SK-N-MC (cell line): ENCODE data around the gene CLEC5A.

Source experiments
- DNase-seq: peaks from one replicate; pipeline ENCODE4 v3.0.0-alpha.2; 2011; ENCODE audit warnings: low read depth, low spot score
- H3K27ac ChIP-seq: fragments of 200-600 bp; sonication (generic); 2 replicates; pipeline ENCODE4 v1.5.1; 2016; ENCODE audit warnings: mixed run types
- H3K36me3 ChIP-seq: fragments of 200-600 bp; sonication (generic); 2 replicates; pipeline ENCODE4 v1.6.1; 2017; ENCODE audit warnings: antibody characterized with exemption, low read length, mixed read lengths; ENCODE audit not compliant: insufficient read depth
- H3K4me3 ChIP-seq: fragments of 200-600 bp; sonication (generic); 2 replicates; pipeline ENCODE4 v1.5.1; 2016
- H3K9ac ChIP-seq: fragments of 200-600 bp; sonication (generic); 2 replicates; pipeline ENCODE4 v1.8.0; 2017; ENCODE audit warnings: mixed run types, mixed read lengths; ENCODE audit not compliant: insufficient read length
- H3K9me3 ChIP-seq: fragments of 200-600 bp; sonication (generic); 2 replicates; pipeline ENCODE4 v1.6.1; 2017; ENCODE audit warnings: low read depth, mild to moderate bottlenecking, antibody characterized with exemption, low read length, moderate library complexity, mixed read lengths
- EZH2 ChIP-seq: fragments of 200-600 bp; sonication (generic); IDR thresholded peaks from one replicate; pipeline ENCODE4 v1.6.1; 2017; ENCODE audit warnings: antibody characterized with exemption
- FOXP2 ChIP-seq: optimal IDR thresholded peaks from 2 replicates; pipeline ENCODE3; 2011; ENCODE audit warnings: mild to moderate bottlenecking, moderate library complexity; ENCODE audit not compliant: insufficient read depth; ENCODE audit errors: extremely low read length, control extremely low read depth
- POLR2AphosphoS5 ChIP-seq: IDR thresholded peaks from 2 replicates; pipeline ENCODE4 v1.6.1; 2012; ENCODE audit warnings: mild to moderate bottlenecking, low read depth, low read length, borderline replicate concordance

The CLEC5A gene

GRCh38 chr7:141884539-141885225, 62.1 kb downstream of the CLEC5A start:
- H3K9ac ChIP-seq = no peak overlapping the region
- DNase-seq = no peak

DNA sequence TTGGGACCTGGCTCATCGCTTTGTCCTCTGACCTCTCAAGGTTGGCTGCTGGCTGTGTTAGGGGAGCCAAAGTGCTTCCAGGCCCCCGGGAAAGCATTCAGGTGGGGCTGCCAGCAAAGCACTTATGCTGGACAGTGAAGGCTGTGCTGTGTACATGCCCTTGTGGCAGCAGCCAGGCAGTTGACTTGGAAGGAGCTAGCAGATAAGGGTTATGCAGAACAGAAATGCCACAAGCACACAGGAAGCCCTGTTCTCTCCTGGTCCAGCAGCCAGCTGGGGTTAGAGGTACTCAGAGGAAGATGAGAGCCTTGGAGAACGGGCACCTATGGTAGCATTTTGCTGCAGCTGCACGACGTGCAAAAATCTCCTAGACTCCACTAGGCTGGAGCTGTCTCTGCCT, 65.8 kb downstream of the CLEC5A start:
- Histone ChIP-seq H3K36me3 (no peaks in the 10 kb centered on the region), H3K27ac (no peak overlapping the region), H3K9ac (no peak overlapping the region), H3K4me3 (no peak overlapping the region), H3K9me3 (no peaks in the 10 kb centered on the region)
- TF ChIP-seq POLR2AphosphoS5 (no peak), EZH2 (no peak), FOXP2 (no peak)
- DNase-seq = no peak

More at GRCh38 chr7:141884539-141885225, 62.1 kb downstream of the CLEC5A start:
- no peak overlapping the region for H3K4me3 ChIP-seq
- TF ChIP-seq FOXP2 (no peak), POLR2AphosphoS5 (no peak), EZH2 (no peak)
- H3K9me3 ChIP-seq = no peaks in the 10 kb centered on the region
- H3K27ac ChIP-seq = no peak overlapping the region
- no peaks in the 10 kb centered on the region for H3K36me3 ChIP-seq

GRCh38 chr7:141877365-141877764, 69.4 kb downstream of the CLEC5A start:
- no peak overlapping the region for H3K27ac ChIP-seq
- DNase-seq = no peak
- no peak overlapping the region for H3K9ac ChIP-seq
- H3K4me3 ChIP-seq = no peak overlapping the region
- no peak for TF ChIP-seq FOXP2
- TF ChIP-seq POLR2AphosphoS5 = no peak
- TF ChIP-seq EZH2 = no peak
- no peaks in the 10 kb centered on the region for H3K36me3 ChIP-seq
- H3K9me3 ChIP-seq = no peaks in the 10 kb centered on the region
